Fibroblast of lung (primary cell): Measurements from ENCODE around the gene SMYD5.

ENCODE experiments used
- EZH2 ChIP-seq: IDR thresholded peaks from 2 replicates; pipeline ENCODE4 v1.5.1; 2012; ENCODE audit warnings: low read length, control low read depth, mild to moderate bottlenecking; ENCODE audit errors: missing control alignments
- TF ChIP-seq, protein P1 (sequence below), 2 donors: IDR thresholded peaks in 1 of 2; conservative IDR thresholded peaks in 1 of 2; 1 replicate in 1 of 2; 2 replicates in 1 of 2; pipeline ENCODE4 v1.5.1; 2011 to 2012; ENCODE audit warnings: low read length in 2 of 2, control low read depth in 1 of 2, inconsistent platforms in 1 of 2, low read depth in 1 of 2, mild to moderate bottlenecking in 1 of 2

- TF ChIP-seq, protein P1, sequence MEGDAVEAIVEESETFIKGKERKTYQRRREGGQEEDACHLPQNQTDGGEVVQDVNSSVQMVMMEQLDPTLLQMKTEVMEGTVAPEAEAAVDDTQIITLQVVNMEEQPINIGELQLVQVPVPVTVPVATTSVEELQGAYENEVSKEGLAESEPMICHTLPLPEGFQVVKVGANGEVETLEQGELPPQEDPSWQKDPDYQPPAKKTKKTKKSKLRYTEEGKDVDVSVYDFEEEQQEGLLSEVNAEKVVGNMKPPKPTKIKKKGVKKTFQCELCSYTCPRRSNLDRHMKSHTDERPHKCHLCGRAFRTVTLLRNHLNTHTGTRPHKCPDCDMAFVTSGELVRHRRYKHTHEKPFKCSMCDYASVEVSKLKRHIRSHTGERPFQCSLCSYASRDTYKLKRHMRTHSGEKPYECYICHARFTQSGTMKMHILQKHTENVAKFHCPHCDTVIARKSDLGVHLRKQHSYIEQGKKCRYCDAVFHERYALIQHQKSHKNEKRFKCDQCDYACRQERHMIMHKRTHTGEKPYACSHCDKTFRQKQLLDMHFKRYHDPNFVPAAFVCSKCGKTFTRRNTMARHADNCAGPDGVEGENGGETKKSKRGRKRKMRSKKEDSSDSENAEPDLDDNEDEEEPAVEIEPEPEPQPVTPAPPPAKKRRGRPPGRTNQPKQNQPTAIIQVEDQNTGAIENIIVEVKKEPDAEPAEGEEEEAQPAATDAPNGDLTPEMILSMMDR (conservative IDR thresholded peaks at IDR 0.05 in 1 of 2, IDR thresholded peaks at IDR 0.05 in 1 of 2; ENCODE audit: low read depth in 1 of 2, low read length in 2 of 2), result no peak
- TF ChIP-seq EZH2, result no peak
These were observed 4.0 kb upstream of the SMYD5 start for GRCh38 chr2:73210019-73210418.
